ENCODE measurements around the gene ABR.

The ABR gene

DNA sequence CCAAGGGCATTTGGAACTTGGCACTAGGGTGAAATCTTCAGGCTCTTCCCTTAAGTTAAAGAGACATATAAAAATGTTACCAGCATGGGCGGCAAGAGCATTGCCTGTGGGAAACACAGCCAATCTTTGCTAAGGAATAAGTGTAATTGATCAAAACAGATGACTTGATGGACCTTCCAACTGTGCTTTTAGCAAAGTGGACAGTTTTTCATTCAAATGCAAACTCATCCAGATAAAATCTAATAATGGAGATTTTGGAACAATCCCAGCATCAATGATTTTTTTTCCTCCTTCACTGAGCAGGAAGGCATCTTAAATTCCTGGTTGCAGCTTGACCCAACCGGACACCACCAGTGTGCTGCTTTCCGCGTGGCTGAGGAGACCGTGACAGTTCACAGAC lies 47.6 kb upstream of the ABR start:
- H3K27ac ChIP-seq = no peak overlapping the region
- peaks cover 6% of the 10 kb centered on the region for H3K4me1 ChIP-seq
- H3K9ac ChIP-seq = no peak overlapping the region
- H3K79me2 ChIP-seq = no peaks in the 10 kb centered on the region
- no peak overlapping the region for H3K4me3 ChIP-seq (ENCODE audit: low read depth, low read length)
- TF ChIP-seq CTCF (IDR thresholded peaks at IDR 0.05) = no peak
- H3K36me3 ChIP-seq (ENCODE audit: control insufficient read depth, insufficient read depth, low read length) = no peaks in the 10 kb centered on the region
- no peak overlapping the region for H2AFZ ChIP-seq
- no peaks in the 10 kb centered on the region for H3K27me3 ChIP-seq (ENCODE audit: control insufficient read depth, insufficient read depth, low read length)
- no peaks in the 10 kb centered on the region for H3K9me3 ChIP-seq (ENCODE audit: control insufficient read depth, low read length)
- peak overlapping the region; percentile 73 for H3K4me2 ChIP-seq (ENCODE audit: low read length)

DNA sequence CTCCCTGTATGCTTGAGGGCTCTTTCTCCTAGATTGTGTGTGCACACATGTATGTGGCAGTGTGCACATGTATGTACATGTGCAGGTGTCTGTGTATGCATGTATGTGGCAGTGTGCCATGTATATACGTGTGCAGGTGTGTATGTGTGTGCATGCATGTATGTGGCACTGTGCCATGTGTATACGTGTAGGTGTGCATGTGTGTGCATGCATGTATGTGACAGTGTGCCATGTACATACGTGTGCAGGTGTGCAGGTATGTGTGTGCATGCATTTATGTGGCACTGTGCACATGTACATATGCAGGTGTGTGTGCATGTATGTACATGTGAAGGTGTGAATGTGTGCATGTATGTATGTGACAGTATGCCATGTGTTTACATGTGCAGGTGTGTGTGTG lies 46.5 kb upstream of the ABR start:
- Histone ChIP-seq H3K4me2 (ENCODE audit: low read length) (no peak overlapping the region), H3K36me3 (ENCODE audit: control insufficient read depth, insufficient read depth, low read length) (no peaks in the 10 kb centered on the region), H3K27me3 (ENCODE audit: control insufficient read depth, insufficient read depth, low read length) (no peaks in the 10 kb centered on the region), H3K9ac (no peak overlapping the region), H3K4me3 (ENCODE audit: low read depth, low read length) (no peak overlapping the region), H3K4me1 (peaks cover 6% of the 10 kb centered on the region), H3K79me2 (no peaks in the 10 kb centered on the region), H3K27ac (no peak overlapping the region), H2AFZ (no peak overlapping the region), H3K9me3 (ENCODE audit: control insufficient read depth, low read length) (no peaks in the 10 kb centered on the region)
- no peak for TF ChIP-seq CTCF (IDR thresholded peaks at IDR 0.05)

- H3K9me3 ChIP-seq (ENCODE audit: control insufficient read depth, low read length) = no peaks in the 10 kb centered on the region
- no peak overlapping the region for H3K27ac ChIP-seq
- no peak overlapping the region for H3K4me2 ChIP-seq (ENCODE audit: low read length)
- H3K9ac ChIP-seq = no peak overlapping the region
- no peak for TF ChIP-seq CTCF (IDR thresholded peaks at IDR 0.05)
- no peaks in the 10 kb centered on the region for H3K36me3 ChIP-seq (ENCODE audit: control insufficient read depth, insufficient read depth, low read length)
- no peaks in the 10 kb centered on the region for H3K79me2 ChIP-seq
- no peaks in the 10 kb centered on the region for H3K27me3 ChIP-seq (ENCODE audit: control insufficient read depth, insufficient read depth, low read length)
- H3K4me1 ChIP-seq = peaks cover 6% of the 10 kb centered on the region
- H3K4me3 ChIP-seq (ENCODE audit: low read depth, low read length) = no peak overlapping the region
- no peak overlapping the region for H2AFZ ChIP-seq
Observed at GRCh38 chr17:1224330-1224729, 44.5 kb upstream of the ABR start.

DNA sequence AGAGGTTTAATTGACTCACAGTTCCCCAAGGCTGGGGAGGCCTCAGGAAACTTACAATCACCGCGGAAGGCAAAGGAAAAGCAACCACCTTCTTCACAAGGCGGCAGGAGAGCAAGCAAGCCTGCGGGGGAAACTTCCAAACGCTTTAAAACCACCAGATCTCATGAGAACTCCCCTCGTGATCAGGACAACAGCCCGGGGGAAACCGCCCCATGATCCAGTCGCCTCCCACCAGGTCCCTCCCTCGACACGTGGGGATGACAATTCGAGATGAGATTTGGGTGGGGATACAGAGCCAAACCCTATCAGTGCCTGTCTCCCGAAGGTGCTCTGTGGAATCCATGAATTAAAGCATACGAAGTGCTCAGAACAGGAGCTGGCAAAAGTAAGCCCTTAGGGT lies 43.9 kb upstream of the ABR start:
- H3K4me3 ChIP-seq (ENCODE audit: low read depth, low read length) = no peak overlapping the region
- H3K27ac ChIP-seq = no peak overlapping the region

More for the DNA sequence above, 43.9 kb upstream of the ABR start:
- Histone ChIP-seq H2AFZ (no peak overlapping the region), H3K27me3 (ENCODE audit: control insufficient read depth, insufficient read depth, low read length) (no peaks in the 10 kb centered on the region), H3K79me2 (no peaks in the 10 kb centered on the region), H3K4me1 (peaks cover 6% of the 10 kb centered on the region), H3K4me2 (ENCODE audit: low read length) (no peak overlapping the region), H3K9ac (no peak overlapping the region), H3K9me3 (ENCODE audit: control insufficient read depth, low read length) (no peaks in the 10 kb centered on the region), H3K36me3 (ENCODE audit: control insufficient read depth, insufficient read depth, low read length) (no peaks in the 10 kb centered on the region)
- no peak for TF ChIP-seq CTCF (IDR thresholded peaks at IDR 0.05)

All from parathyroid adenoma (tissue), 2 donors.